ENCODE measurements around the gene TNFSF9. TPM values are rescaled to one million over a fixed set of nuclear protein-coding genes. Genes with fewer than 3 reads are reported as not detected.
A peak's percentile ranks its signal among the peaks of the same experiment; 100 is the strongest.
"Not testable (repeated sequence)": the region's sequence is repeated elsewhere in the genome, so short reads cannot be mapped to it uniquely, and the experiment has no call there.

The TNFSF9 gene
- total RNA-seq, 1 experiment from 2014 or later, result 0.96 TPM

GRCh38 chr19:6532244-6532999 is 1.6 kb downstream of the TNFSF9 start:
- DNase-seq (ENCODE audit: low read depth), result no peak

GRCh38 chr19:6533000-6533328 is 2.1 kb downstream of the TNFSF9 start:
- no peak for DNase-seq (ENCODE audit: low read depth)

- DNase-seq (ENCODE audit: low read depth), result no peak
These were observed 3.1 kb downstream of the TNFSF9 start for GRCh38 chr19:6533746-6534418.

DNA sequence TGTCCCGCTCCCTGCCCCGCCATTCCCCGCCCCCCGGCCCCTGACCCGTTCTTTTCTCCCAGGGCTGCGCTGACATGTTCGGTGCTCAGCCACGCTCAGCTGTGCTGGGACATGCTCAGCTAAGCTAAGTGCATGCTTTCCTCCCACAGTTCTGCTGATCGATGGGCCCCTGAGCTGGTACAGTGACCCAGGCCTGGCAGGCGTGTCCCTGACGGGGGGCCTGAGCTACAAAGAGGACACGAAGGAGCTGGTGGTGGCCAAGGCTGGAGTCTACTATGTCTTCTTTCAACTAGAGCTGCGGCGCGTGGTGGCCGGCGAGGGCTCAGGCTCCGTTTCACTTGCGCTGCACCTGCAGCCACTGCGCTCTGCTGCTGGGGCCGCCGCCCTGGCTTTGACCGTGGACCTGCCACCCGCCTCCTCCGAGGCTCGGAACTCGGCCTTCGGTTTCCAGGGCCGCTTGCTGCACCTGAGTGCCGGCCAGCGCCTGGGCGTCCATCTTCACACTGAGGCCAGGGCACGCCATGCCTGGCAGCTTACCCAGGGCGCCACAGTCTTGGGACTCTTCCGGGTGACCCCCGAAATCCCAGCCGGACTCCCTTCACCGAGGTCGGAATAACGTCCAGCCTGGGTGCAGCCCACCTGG is 3.7 kb downstream of the TNFSF9 start:
- DNase-seq (ENCODE audit: low read depth), result no peak

DNA sequence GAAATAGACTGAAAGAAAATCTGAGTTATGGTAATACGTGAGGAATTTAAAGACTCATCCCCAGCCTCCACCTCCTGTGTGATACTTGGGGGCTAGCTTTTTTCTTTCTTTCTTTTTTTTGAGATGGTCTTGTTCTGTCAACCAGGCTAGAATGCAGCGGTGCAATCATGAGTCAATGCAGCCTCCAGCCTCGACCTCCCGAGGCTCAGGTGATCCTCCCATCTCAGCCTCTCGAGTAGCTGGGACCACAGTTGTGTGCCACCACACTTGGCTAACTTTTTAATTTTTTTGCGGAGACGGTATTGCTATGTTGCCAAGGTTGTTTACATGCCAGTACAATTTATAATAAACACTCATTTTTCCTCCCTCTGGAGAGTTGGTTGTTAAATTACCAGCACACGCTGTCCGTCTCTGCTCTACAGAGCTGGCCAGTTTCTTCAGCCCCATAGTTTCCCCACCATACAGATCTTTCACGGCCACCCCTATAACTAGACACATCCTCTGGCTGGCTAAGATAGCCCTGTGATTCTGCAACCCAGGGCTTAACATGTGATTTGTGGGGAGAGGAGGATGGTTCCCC is 4.8 kb downstream of the TNFSF9 start:
- DNase-seq (ENCODE audit: low read depth), result no peak

- DNase-seq (ENCODE audit: low read depth), result no peak
These were observed 8.7 kb downstream of the TNFSF9 start for GRCh38 chr19:6539514-6539913.

GRCh38 chr19:6540918-6541689 is 10.3 kb downstream of the TNFSF9 start:
- DNase-seq (ENCODE audit: low read depth), result no peak

GRCh38 chr19:6543866-6544347 is 13.1 kb downstream of the TNFSF9 start:
- no peak for DNase-seq (ENCODE audit: low read depth)

DNA sequence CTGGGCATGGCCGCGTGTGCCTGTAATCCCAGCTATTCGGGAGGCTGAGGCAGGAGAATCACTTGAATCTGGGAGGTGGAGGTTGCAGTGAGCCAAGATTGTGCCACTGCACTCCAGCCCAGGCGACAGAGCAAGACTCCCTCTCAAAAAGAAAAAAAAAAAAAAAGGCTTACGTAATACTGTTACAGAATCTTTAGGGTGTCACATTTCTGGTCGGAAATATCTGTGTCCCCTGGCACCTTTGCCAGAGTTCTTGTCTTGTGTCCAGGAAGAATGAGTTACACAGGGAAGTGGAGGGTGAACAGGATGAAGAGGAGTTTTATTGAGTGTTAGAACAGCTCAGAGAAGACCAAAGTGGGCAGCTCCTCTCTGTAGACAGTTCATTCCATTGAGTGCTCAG is 19.9 kb downstream of the TNFSF9 start:
- not testable (repeated sequence) for DNase-seq (ENCODE audit: low read depth)

- no peak for DNase-seq (ENCODE audit: low read depth)
These were observed 20.3 kb downstream of the TNFSF9 start for GRCh38 chr19:6551091-6551490.

GRCh38 chr19:6551607-6552450 is 21.0 kb downstream of the TNFSF9 start:
- DNase-seq (ENCODE audit: low read depth), result no peak

DNA sequence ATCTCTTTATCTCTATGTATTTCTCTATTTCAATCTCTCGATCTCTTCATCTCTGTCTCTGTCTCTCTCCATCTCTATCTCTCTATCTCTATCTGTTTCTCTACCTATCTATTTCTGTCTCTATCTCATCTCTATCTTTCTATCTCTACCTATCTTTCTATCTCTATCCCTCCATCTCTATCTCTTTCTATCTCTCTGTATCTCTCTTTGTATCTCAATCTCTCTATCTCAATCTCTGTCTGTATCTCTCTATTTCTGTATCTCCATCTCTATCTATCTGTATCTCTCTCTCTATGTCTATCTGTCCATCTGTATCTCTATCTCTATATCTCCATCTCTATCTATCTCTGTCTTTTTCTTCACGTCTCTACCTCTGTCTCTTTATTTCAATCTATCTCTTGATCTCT is 25.2 kb downstream of the TNFSF9 start:
- no peak for DNase-seq (ENCODE audit: low read depth)

DNA sequence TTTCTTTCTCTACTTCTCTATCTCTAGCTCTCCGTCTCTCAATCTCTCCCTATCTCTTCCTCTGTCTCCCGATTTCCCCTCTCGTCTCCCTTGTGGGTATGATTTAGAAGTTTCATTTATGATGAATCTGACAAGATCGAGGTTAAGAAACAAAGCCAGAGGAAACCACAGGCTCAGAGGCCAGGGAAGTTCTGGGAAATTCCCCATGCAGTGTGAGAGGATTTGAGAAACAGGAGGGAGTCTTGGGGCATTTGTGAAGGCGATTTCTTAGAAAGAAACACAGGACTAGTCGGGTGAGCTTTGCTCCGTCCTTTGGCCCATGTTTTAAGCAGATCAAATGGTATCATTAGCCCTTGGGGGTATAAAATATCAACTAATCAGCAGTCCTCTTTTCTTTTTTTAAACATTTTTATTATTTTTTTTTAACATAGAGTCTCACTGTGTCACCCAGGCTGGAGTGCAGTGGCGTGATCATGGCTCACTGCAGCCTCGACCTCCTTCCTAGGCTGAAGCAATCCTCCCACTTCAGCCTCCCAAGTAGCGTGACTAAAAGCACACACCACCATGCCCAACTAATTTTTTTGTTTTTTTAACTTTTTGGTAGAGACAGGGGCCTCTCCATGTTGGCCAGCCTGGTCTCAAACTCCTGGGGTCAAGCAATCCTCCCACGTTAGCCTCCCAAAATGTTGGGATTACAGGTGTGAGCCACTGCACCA is 25.8 kb downstream of the TNFSF9 start:
- peak; percentile 40 for DNase-seq (ENCODE audit: low read depth)

DNA sequence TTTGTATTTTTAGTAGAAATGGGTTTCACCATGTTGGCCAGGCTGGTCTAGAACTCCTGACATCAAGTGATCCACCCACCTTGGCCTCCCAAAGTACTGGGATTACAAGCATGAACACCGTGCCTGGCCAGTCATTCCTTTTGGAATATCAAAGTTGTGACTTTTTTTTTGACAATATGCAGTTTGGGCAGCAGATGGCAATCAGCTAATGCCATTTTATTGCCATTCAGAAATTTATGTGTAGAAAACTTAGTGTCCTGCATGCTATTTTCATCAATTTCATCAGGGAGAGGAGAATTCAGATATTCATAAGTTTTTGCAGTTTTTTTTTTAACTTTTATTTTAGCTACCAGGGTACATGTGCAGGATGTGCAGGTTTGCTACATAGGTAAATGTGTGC is 31.6 kb downstream of the TNFSF9 start:
- DNase-seq (ENCODE audit: low read depth), result not testable (repeated sequence)

GRCh38 chr19:6564393-6564792 is 33.6 kb downstream of the TNFSF9 start:
- peak; percentile 41 for DNase-seq (ENCODE audit: low read depth)

- DNase-seq (ENCODE audit: low read depth), result not testable (repeated sequence)
These were observed 35.9 kb downstream of the TNFSF9 start for GRCh38 chr19:6566727-6567126.

- DNase-seq (ENCODE audit: low read depth), result no peak
These were observed 37.2 kb downstream of the TNFSF9 start for GRCh38 chr19:6568010-6568526.

DNA sequence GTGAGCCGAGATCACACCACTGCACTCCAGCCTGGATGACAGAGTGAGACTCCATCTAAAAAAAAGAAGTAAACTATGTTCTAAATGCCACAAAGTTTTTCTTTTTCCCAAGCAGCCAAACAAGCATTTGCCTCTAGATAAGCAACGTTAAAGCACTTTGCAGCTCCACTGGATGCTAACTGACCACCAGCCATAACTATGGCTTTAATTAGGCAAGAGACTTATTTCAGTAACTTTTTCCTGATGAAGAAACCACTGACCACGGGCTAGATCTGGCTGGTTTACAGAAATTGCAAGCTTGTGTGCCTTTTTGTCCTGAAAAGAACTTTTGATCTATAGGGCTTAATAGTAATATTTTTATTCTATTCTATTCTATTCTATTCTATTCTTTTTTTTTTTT is 38.0 kb downstream of the TNFSF9 start:
- DNase-seq (ENCODE audit: low read depth), result no peak

DNA sequence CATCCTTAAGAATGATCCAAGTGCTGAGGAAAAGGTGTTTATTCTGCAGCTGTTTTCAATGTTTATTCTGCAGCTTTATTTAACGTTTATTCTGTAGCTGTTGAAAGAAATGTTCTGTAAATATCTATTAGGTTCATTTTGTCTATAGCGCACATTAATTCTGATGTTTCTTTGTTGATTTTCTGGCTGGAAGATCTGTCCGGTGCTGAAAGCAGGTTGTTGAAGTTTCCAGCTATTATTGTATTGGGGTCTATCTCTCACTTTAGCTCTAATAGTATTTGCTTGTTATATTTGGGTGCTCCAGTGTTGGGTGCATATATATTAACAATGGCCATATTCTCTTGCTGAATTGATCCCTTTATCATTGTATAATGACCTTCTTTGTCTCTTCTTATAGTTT is 39.9 kb downstream of the TNFSF9 start:
- no peak for DNase-seq (ENCODE audit: low read depth)

GRCh38 chr19:6571167-6571566 is 40.3 kb downstream of the TNFSF9 start:
- no peak for DNase-seq (ENCODE audit: low read depth)

Data from RPMI7951 (cell line).